ENCODE results near the gene IGF1R. TPM values are rescaled to one million over a fixed set of nuclear protein-coding genes. Genes with fewer than 3 reads are reported as not detected.
A peak's percentile ranks its signal among the peaks of the same experiment; 100 is the strongest.

IGF1R gene
- total and polyA plus RNA-seq, 2 donors (not counting 3 experiments of a cell fraction or from before 2014, with no cell fraction given) = 16.1 to 59.1 TPM

DNA sequence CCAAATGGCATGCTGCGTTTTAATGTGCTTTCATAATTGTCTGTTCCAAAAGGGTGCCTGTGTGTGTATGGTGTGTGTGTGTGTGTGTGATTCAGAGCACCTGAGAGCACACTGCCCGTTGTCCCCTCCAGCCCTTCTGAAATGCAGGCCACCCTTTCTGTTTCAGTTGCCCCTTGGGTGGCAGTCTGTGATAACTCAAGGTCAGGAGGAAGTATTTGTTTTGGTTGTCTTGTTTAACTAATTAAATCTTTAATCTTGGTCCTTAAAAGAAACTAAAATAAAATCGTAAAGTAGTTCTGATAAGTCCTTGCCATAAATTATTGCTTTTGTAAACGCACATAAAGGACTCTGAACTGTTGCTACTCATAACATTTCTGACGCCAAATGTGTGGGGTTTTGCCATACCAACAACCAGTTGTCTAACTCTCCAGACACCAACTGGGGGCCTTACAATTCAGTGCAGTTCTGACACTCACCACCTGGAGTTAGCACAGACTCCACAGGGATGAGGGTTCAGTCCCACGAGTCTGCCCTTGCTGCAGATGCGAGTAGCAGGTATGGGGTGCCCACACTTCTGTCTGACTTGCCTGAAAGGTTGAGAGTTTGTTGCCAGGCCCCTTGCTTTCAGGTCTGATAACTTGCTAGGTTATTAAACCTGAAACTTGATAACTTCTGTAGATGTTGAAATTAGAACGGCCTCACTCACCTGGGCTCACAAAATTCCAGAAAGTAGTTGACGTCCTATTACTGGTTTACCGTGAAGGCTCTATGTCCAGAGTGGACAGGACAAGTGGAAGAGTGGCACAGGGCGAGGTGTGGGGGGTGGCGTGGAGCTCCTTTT, 157.3 kb downstream of the IGF1R start:
- peaks cover 19% of the 10 kb centered on the region for H3K79me2 ChIP-seq (ENCODE audit: control insufficient read depth, insufficient read depth, low read length)
- no peak overlapping the region for H2AFZ ChIP-seq (ENCODE audit: low read depth, low read length)
- CTCF ChIA-PET = interaction anchor here (1.4 to 3.1 kb wide), 2 partner anchors 45 kb away, joined by 8 to 19 read pairs; no protein-coding TSS in a partner anchor
- no TSS peak for BruUV-seq (replicated peaks)
- DNase-seq (ENCODE audit: low read depth, low spot score) (no peak), FAIRE-seq (no peak)
- no peaks in the 10 kb centered on the region for H3K27me3 ChIP-seq (ENCODE audit: control insufficient read depth in 2 of 2, insufficient read depth in 2 of 2, low read length in 2 of 2)
- peaks cover 24% of the 10 kb centered on the region for H3K4me1 ChIP-seq (ENCODE audit: control insufficient read depth, extremely low read depth, insufficient read depth, low read length)
- TF ChIP-seq, protein P1, sequence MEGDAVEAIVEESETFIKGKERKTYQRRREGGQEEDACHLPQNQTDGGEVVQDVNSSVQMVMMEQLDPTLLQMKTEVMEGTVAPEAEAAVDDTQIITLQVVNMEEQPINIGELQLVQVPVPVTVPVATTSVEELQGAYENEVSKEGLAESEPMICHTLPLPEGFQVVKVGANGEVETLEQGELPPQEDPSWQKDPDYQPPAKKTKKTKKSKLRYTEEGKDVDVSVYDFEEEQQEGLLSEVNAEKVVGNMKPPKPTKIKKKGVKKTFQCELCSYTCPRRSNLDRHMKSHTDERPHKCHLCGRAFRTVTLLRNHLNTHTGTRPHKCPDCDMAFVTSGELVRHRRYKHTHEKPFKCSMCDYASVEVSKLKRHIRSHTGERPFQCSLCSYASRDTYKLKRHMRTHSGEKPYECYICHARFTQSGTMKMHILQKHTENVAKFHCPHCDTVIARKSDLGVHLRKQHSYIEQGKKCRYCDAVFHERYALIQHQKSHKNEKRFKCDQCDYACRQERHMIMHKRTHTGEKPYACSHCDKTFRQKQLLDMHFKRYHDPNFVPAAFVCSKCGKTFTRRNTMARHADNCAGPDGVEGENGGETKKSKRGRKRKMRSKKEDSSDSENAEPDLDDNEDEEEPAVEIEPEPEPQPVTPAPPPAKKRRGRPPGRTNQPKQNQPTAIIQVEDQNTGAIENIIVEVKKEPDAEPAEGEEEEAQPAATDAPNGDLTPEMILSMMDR (IDR thresholded peaks at IDR 0.05; ENCODE audit: extremely low read depth in 1 of 2, insufficient read depth in 1 of 2, low read depth in 1 of 2, low read length in 2 of 2) = peak in 1 of 2 donors; percentile 33
- TF ChIP-seq POLR2A (IDR thresholded peaks at IDR 0.05; ENCODE audit: low read depth, low read length) = no peak
- H3K9ac ChIP-seq (replicated peaks; ENCODE audit: extremely low read depth, insufficient read depth, low read length) = no peak overlapping the region
- H3K36me3 ChIP-seq (ENCODE audit: control insufficient read depth in 2 of 2, extremely low read depth in 1 of 2, insufficient read depth in 2 of 2, low read length in 2 of 2) = no peaks in the 10 kb centered on the region
- H3K4me2 ChIP-seq (ENCODE audit: insufficient read depth, low read length) = no peak overlapping the region
- intact Hi-C loops (cut with micrococcal nuclease) (no loop called here), dilution Hi-C loops (cut with MboI; ENCODE audit: extremely low pct_ligation_motif_present, low sequenced_read_pairs) (no loop called here)
- POLR2A ChIA-PET = no interaction called here
- peaks cover 3% of the 10 kb centered on the region for H4K20me1 ChIP-seq (replicated peaks; ENCODE audit: control insufficient read depth, extremely low read depth, insufficient read depth, low read length)
- H3K9me1 ChIP-seq (replicated peaks; ENCODE audit: control insufficient read depth, extremely low read depth, insufficient read depth, low read length) = no peaks in the 10 kb centered on the region
- H3K9me3 ChIP-seq (replicated peaks; ENCODE audit: control insufficient read depth, insufficient read depth, low read length) = no peaks in the 10 kb centered on the region
- no peak overlapping the region for H3K27ac ChIP-seq (ENCODE audit: insufficient read depth, low read depth, low read length)
- no peak overlapping the region for H3K4me3 ChIP-seq (replicated peaks in 1 of 3; ENCODE audit: insufficient read depth in 1 of 3, low read depth in 1 of 3, low read length in 3 of 3)

DNA sequence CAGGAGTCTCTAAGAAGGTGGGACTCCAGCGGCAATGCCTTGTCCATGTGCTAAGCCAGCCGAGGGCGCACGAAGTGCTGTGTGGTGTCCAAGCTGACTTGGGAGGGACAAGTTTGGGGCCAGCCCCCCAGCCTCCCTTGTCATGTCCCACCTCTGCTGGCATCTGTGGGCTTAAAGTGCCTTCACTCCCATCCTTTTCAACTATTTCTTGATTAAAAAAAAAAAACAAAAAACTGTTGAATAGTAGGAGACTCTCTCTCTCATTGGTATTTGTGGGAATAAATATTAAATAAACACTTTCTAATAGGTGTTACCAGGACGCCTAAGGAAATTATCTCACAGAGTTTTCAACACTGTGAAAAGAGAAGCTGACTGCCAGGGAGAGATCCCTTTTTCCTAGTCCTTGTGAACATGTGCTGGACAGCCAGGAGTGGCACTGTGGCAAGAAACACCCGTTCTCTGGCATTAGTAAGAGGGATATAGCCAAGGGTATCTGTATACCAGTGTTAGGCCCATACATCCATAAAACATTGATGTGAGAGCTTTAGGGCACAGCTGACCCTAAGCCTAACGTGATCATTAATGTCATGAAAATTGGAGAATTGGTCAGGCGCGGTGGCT, 158.0 kb downstream of the IGF1R start:
- Histone ChIP-seq H3K27ac (ENCODE audit: insufficient read depth, low read depth, low read length) (no peak overlapping the region), H3K4me1 (ENCODE audit: control insufficient read depth, extremely low read depth, insufficient read depth, low read length) (peaks cover 17% of the 10 kb centered on the region), H3K27me3 (ENCODE audit: control insufficient read depth in 2 of 2, insufficient read depth in 2 of 2, low read length in 2 of 2) (no peaks in the 10 kb centered on the region), H2AFZ (ENCODE audit: low read depth, low read length) (no peak overlapping the region), H4K20me1 (replicated peaks; ENCODE audit: control insufficient read depth, extremely low read depth, insufficient read depth, low read length) (peaks cover 3% of the 10 kb centered on the region), H3K79me2 (ENCODE audit: control insufficient read depth, insufficient read depth, low read length) (peaks cover 20% of the 10 kb centered on the region), H3K9ac (replicated peaks; ENCODE audit: extremely low read depth, insufficient read depth, low read length) (no peak overlapping the region), H3K4me3 (replicated peaks in 1 of 3; ENCODE audit: insufficient read depth in 1 of 3, low read depth in 1 of 3, low read length in 3 of 3) (no peak overlapping the region), H3K36me3 (ENCODE audit: control insufficient read depth in 2 of 2, extremely low read depth in 1 of 2, insufficient read depth in 2 of 2, low read length in 2 of 2) (no peaks in the 10 kb centered on the region), H3K4me2 (ENCODE audit: insufficient read depth, low read length) (no peak overlapping the region), H3K9me1 (replicated peaks; ENCODE audit: control insufficient read depth, extremely low read depth, insufficient read depth, low read length) (no peaks in the 10 kb centered on the region), H3K9me3 (replicated peaks; ENCODE audit: control insufficient read depth, insufficient read depth, low read length) (no peaks in the 10 kb centered on the region)
- intact Hi-C loops (cut with micrococcal nuclease) (no loop called here), dilution Hi-C loops (cut with MboI; ENCODE audit: extremely low pct_ligation_motif_present, low sequenced_read_pairs) (no loop called here)
- ChIA-PET POLR2A (no interaction called here), CTCF (interaction anchor here (1.4 kb wide), 1 partner anchor 44 kb away, joined by 8 read pairs; no protein-coding TSS in a partner anchor)
- no TSS peak for BruUV-seq (replicated peaks)
- DNase-seq (ENCODE audit: low read depth, low spot score) = no peak
- FAIRE-seq = no peak
- no peak for TF ChIP-seq GATA2 (IDR thresholded peaks at IDR 0.05; ENCODE audit: insufficient read depth, insufficient read length, low read depth, low read length)
- no peak for TF ChIP-seq MYC (IDR thresholded peaks at IDR 0.05; ENCODE audit: low read depth, low read length)
- TF ChIP-seq, protein P1 (IDR thresholded peaks at IDR 0.05; ENCODE audit: extremely low read depth in 1 of 2, insufficient read depth in 1 of 2, low read depth in 1 of 2, low read length in 2 of 2) = no peak
- no peak for TF ChIP-seq FOS (IDR thresholded peaks at IDR 0.05; ENCODE audit: borderline replicate concordance, insufficient read depth, low read length)
- TF ChIP-seq POLR2A (IDR thresholded peaks at IDR 0.05; ENCODE audit: low read depth, low read length) = no peak
- no peak for TF ChIP-seq POLR2AphosphoS5 (IDR thresholded peaks at IDR 0.05; ENCODE audit: insufficient read depth, low read depth, low read length)
- no peak for TF ChIP-seq JUN (IDR thresholded peaks at IDR 0.05; ENCODE audit: borderline replicate concordance, insufficient read depth, insufficient read length, low read depth)
- TF ChIP-seq, protein P2, sequence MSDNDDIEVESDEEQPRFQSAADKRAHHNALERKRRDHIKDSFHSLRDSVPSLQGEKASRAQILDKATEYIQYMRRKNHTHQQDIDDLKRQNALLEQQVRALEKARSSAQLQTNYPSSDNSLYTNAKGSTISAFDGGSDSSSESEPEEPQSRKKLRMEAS (IDR thresholded peaks at IDR 0.05; ENCODE audit: insufficient read depth, insufficient read length) = no peak
- no peak for TF ChIP-seq EZH2 (IDR thresholded peaks at IDR 0.05; ENCODE audit: borderline replicate concordance, low read depth, low read length, severe bottlenecking)
